Measurements from ENCODE around the gene CMIP.

GRCh38 chr16:81659249-81659648 lies 214.6 kb downstream of the CMIP start:
- no peak for TF ChIP-seq CTCF (IDR thresholded peaks at IDR 0.05)
- no peak for TF ChIP-seq POLR2A (IDR thresholded peaks at IDR 0.05)
